ENCODE results near the gene BIRC5. TPM values are rescaled to one million over a fixed set of nuclear protein-coding genes. Genes with fewer than 3 reads are reported as not detected.
A peak's percentile ranks its signal among the peaks of the same experiment; 100 is the strongest.

Gene BIRC5
- total RNA-seq, 2 donors from 2014 or later, result 0.40 to 0.44 TPM

- Mint-ChIP-seq H3K4me1 (peaks cover 11% of the 10 kb centered on the region), H3K27me3 (peaks cover 7% of the 10 kb centered on the region), H3K36me3 (ENCODE audit: low read depth) (no peaks in the 10 kb centered on the region), H3K27ac (no peak overlapping the region), H3K4me3 (no peak overlapping the region)
- H3K9me3 ChIP-seq (ENCODE audit: control insufficient read depth, low read length, poor library complexity, severe bottlenecking), result no peaks in the 10 kb centered on the region
- ATAC-seq (no peak), DNase-seq (no peak)
These were observed 53.4 kb downstream of the BIRC5 start for GRCh38 chr17:78267253-78268073.

GRCh38 chr17:78268191-78268874 lies 54.3 kb downstream of the BIRC5 start:
- no peaks in the 10 kb centered on the region for H3K36me3 Mint-ChIP-seq (ENCODE audit: low read depth)
- no peak overlapping the region for H3K27ac Mint-ChIP-seq
- DNase-seq (no peak), ATAC-seq (no peak)
- H3K9me3 ChIP-seq (ENCODE audit: control insufficient read depth, low read length, poor library complexity, severe bottlenecking), result no peaks in the 10 kb centered on the region
- peaks cover 7% of the 10 kb centered on the region for H3K27me3 Mint-ChIP-seq
- H3K4me3 Mint-ChIP-seq, result peak overlapping the region; percentile 7
- H3K4me1 Mint-ChIP-seq, result peaks cover 11% of the 10 kb centered on the region

- H3K27ac Mint-ChIP-seq, result no peak overlapping the region
- H3K36me3 Mint-ChIP-seq (ENCODE audit: low read depth), result no peaks in the 10 kb centered on the region
- no peak for DNase-seq
- peaks cover 7% of the 10 kb centered on the region for H3K27me3 Mint-ChIP-seq
- no peak overlapping the region for H3K4me3 Mint-ChIP-seq
- no peak for ATAC-seq
- H3K4me1 Mint-ChIP-seq, result peaks cover 11% of the 10 kb centered on the region
- no peaks in the 10 kb centered on the region for H3K9me3 ChIP-seq (ENCODE audit: control insufficient read depth, low read length, poor library complexity, severe bottlenecking)
These were observed 55.2 kb downstream of the BIRC5 start for GRCh38 chr17:78268951-78269905.

GRCh38 chr17:78269955-78270381 lies 55.9 kb downstream of the BIRC5 start:
- ATAC-seq (no peak), DNase-seq (no peak)
- H3K4me3 Mint-ChIP-seq, result no peak overlapping the region
- peaks cover 8% of the 10 kb centered on the region for H3K4me1 Mint-ChIP-seq
- peak overlapping the region; percentile 32 for H3K27ac Mint-ChIP-seq
- peaks cover 7% of the 10 kb centered on the region for H3K27me3 Mint-ChIP-seq
- no peaks in the 10 kb centered on the region for H3K9me3 ChIP-seq (ENCODE audit: control insufficient read depth, low read length, poor library complexity, severe bottlenecking)
- no peaks in the 10 kb centered on the region for H3K36me3 Mint-ChIP-seq (ENCODE audit: low read depth)

- ATAC-seq (no peak), DNase-seq (no peak)
- peaks cover 13% of the 10 kb centered on the region for H3K4me1 Mint-ChIP-seq
- H3K27ac Mint-ChIP-seq, result peak overlapping the region; percentile 60
- H3K27me3 Mint-ChIP-seq, result peaks cover 7% of the 10 kb centered on the region
- no peaks in the 10 kb centered on the region for H3K9me3 ChIP-seq (ENCODE audit: control insufficient read depth, low read length, poor library complexity, severe bottlenecking)
- no peak overlapping the region for H3K4me3 Mint-ChIP-seq
- H3K36me3 Mint-ChIP-seq (ENCODE audit: low read depth), result peaks cover 2% of the 10 kb centered on the region
These were observed 57.5 kb downstream of the BIRC5 start for GRCh38 chr17:78271419-78272170.

GRCh38 chr17:78272181-78272913 lies 58.3 kb downstream of the BIRC5 start:
- DNase-seq, result peak in 2 of 3 donors; percentile 35 to 44
- H3K4me3 Mint-ChIP-seq, result no peak overlapping the region
- H3K9me3 ChIP-seq (ENCODE audit: control insufficient read depth, low read length, poor library complexity, severe bottlenecking), result no peaks in the 10 kb centered on the region

GRCh38 chr17:78272914-78273258 lies 58.8 kb downstream of the BIRC5 start:
- peaks cover 2% of the 10 kb centered on the region for H3K36me3 Mint-ChIP-seq (ENCODE audit: low read depth)
- DNase-seq (no peak), ATAC-seq (no peak)
- peaks cover 13% of the 10 kb centered on the region for H3K4me1 Mint-ChIP-seq
- H3K27ac Mint-ChIP-seq, result peak overlapping the region; percentile 60
- no peaks in the 10 kb centered on the region for H3K9me3 ChIP-seq (ENCODE audit: control insufficient read depth, low read length, poor library complexity, severe bottlenecking)
- no peak overlapping the region for H3K4me3 Mint-ChIP-seq
- peaks cover 7% of the 10 kb centered on the region for H3K27me3 Mint-ChIP-seq

More at GRCh38 chr17:78272181-78272913, 58.3 kb downstream of the BIRC5 start:
- peaks cover 2% of the 10 kb centered on the region for H3K36me3 Mint-ChIP-seq (ENCODE audit: low read depth)
- peak overlapping the region; percentile 60 for H3K27ac Mint-ChIP-seq
- peaks cover 13% of the 10 kb centered on the region for H3K4me1 Mint-ChIP-seq
- H3K27me3 Mint-ChIP-seq, result peaks cover 7% of the 10 kb centered on the region
- ATAC-seq, result peak; percentile 96

- no peak overlapping the region for H3K27ac Mint-ChIP-seq
- H3K27me3 Mint-ChIP-seq, result peaks cover 7% of the 10 kb centered on the region
- H3K9me3 ChIP-seq (ENCODE audit: control insufficient read depth, low read length, poor library complexity, severe bottlenecking), result no peaks in the 10 kb centered on the region
- peaks cover 13% of the 10 kb centered on the region for H3K4me1 Mint-ChIP-seq
- H3K36me3 Mint-ChIP-seq (ENCODE audit: low read depth), result peaks cover 2% of the 10 kb centered on the region
- ATAC-seq (no peak), DNase-seq (no peak)
- H3K4me3 Mint-ChIP-seq, result no peak overlapping the region
These were observed 59.8 kb downstream of the BIRC5 start for GRCh38 chr17:78273813-78274212.

Other genes with a start within 250 kb of the BIRC5 start
- 100 to 1,000 TPM; 609 to 822 TPM for gene TMC6, start 85.5 kb upstream of the BIRC5 start, total RNA-seq
- 100 to 1,000 TPM; 352 to 481 TPM for gene TMC8, start 83.5 kb upstream of the BIRC5 start, total RNA-seq
- not detected for gene C17orf99, start 67.9 kb upstream of the BIRC5 start, total RNA-seq
- gene SYNGR2, start 45.7 kb upstream of the BIRC5 start, total RNA-seq, result 10 to 100 TPM; 49.5 to 68.1 TPM
- gene TK1, start 27.2 kb upstream of the BIRC5 start, total RNA-seq, result 1 to 10 TPM in 1 of 2 donors, under 1 TPM in 1; 0.42 to 1.2 TPM
- gene AFMID, start 26.9 kb upstream of the BIRC5 start, total RNA-seq, result 1 to 10 TPM; 1.5 to 2.9 TPM
- gene TMEM235, start 17.4 kb downstream of the BIRC5 start, total RNA-seq, result not detected
- 100 to 1,000 TPM; 119 to 197 TPM for gene SOCS3, start 145.8 kb downstream of the BIRC5 start, total RNA-seq
- 10 to 100 TPM; 47.5 to 54.9 TPM for gene PGS1, start 164.4 kb downstream of the BIRC5 start, total RNA-seq

All from T-helper 17 cell (primary cell).